Endothelial cell (in vitro differentiated cells): ENCODE results near the gene PPARA. TPM values are rescaled to one million over a fixed set of nuclear protein-coding genes. Genes with fewer than 3 reads are reported as not detected.

Experiments
- DNase-seq: peaks from one replicate; pipeline ENCODE4 v3.0.0; 2021; ENCODE audit warnings: low spot score
- H3K27ac Mint-ChIP-seq: one replicate; pipeline ENCODE4 v1.8.0; 2021; ENCODE audit warnings: mixed read lengths, inconsistent platforms; ENCODE audit not compliant: unreplicated experiment
- H3K27me3 Mint-ChIP-seq: one replicate; pipeline ENCODE4 v1.8.0; 2021; ENCODE audit warnings: mild to moderate bottlenecking, moderate library complexity, mixed read lengths, inconsistent platforms; ENCODE audit not compliant: unreplicated experiment
- H3K36me3 Mint-ChIP-seq: one replicate; pipeline ENCODE4 v1.8.0; 2021; ENCODE audit warnings: mild to moderate bottlenecking, low read depth, mixed read lengths, inconsistent platforms; ENCODE audit not compliant: unreplicated experiment
- H3K4me1 Mint-ChIP-seq: one replicate; pipeline ENCODE4 v1.8.0; 2021; ENCODE audit warnings: mild to moderate bottlenecking, mixed read lengths, inconsistent platforms; ENCODE audit not compliant: unreplicated experiment
- H3K4me3 Mint-ChIP-seq: one replicate; pipeline ENCODE4 v1.8.0; 2021; ENCODE audit warnings: mild to moderate bottlenecking, mixed read lengths, inconsistent platforms; ENCODE audit not compliant: unreplicated experiment
- H3K9me3 Mint-ChIP-seq: one replicate; pipeline ENCODE4 v1.8.0; 2021; ENCODE audit warnings: mixed read lengths, inconsistent platforms; ENCODE audit not compliant: unreplicated experiment
- total RNA-seq: library from RNA; stranded (reverse); fragmentation: NEBNext Ultra II Directional; extraction: Animal tissue kit (Norgen Biotek cat#: 25700); gene quantifications from one replicate; pipeline ENCODE4 v1.2.1, GENCODE V29; 2021; ENCODE audit not compliant: unreplicated experiment
- TF ChIP-seq, protein P1 (sequence below): fragments of 200-600 bp; sonication (generic); IDR thresholded peaks from one replicate; pipeline ENCODE4 v1.5.0; 2021; ENCODE audit warnings: antibody characterized with exemption; ENCODE audit not compliant: unreplicated experiment

The PPARA gene
- total RNA-seq, 1 donor from 2014 or later, result 12.6 TPM

GRCh38 chr22:46286006-46286405 lies 135.7 kb downstream of the PPARA start:
- Mint-ChIP-seq H3K9me3 (no peaks in the 10 kb centered on the region), H3K4me3 (peak overlapping the region; percentile 77), H3K4me1 (peaks cover 9% of the 10 kb centered on the region), H3K27me3 (peaks cover 10% of the 10 kb centered on the region), H3K36me3 (peaks cover 37% of the 10 kb centered on the region), H3K27ac (no peak overlapping the region)
- no peak for DNase-seq
- TF ChIP-seq, protein P1, sequence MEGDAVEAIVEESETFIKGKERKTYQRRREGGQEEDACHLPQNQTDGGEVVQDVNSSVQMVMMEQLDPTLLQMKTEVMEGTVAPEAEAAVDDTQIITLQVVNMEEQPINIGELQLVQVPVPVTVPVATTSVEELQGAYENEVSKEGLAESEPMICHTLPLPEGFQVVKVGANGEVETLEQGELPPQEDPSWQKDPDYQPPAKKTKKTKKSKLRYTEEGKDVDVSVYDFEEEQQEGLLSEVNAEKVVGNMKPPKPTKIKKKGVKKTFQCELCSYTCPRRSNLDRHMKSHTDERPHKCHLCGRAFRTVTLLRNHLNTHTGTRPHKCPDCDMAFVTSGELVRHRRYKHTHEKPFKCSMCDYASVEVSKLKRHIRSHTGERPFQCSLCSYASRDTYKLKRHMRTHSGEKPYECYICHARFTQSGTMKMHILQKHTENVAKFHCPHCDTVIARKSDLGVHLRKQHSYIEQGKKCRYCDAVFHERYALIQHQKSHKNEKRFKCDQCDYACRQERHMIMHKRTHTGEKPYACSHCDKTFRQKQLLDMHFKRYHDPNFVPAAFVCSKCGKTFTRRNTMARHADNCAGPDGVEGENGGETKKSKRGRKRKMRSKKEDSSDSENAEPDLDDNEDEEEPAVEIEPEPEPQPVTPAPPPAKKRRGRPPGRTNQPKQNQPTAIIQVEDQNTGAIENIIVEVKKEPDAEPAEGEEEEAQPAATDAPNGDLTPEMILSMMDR, result no peak

DNA sequence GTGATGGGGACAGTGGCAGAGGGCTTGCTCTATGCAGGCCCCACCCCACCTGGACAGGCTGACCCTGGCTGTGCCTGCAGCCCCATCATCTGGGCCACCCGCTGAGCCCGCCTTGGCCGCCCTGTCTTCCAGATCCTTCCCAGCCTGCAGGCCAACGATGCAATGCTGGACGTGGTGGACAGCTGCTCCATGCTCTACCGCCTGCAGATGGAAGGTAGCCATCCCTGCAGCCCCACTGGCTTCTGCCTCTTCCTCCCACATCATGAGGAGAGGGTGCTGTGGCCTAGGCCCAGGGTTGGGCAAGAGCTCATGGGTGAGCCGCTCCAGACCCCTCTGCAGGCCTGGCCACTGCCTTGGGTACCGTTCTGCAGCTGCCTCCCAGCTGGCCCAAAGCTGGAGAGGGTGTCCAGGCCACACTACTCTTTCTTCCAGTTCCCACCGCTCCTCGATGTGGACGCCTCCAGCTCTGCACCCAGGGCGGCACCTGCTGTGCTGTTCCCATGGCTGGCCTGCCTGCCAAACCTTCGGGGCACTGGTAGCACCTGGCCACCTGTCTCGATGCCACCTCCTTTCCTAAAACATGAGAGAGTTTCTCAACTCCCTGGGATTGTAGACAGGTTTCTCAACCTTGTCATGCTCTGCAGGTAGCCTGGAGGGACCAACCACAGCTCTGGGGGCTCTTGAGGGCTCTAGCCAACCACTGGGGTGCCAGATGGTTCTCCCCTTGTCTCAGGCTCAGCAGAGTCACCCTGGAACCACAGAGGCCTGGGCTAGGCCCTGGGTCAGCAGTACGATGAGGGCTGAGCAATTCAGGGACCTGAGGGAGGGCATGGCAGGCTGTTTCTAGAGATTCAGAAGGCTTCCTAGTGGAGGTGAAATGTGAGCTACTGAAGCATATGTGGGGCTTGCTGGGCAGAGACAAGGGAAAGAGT lies 136.9 kb downstream of the PPARA start:
- peaks cover 9% of the 10 kb centered on the region for H3K4me1 Mint-ChIP-seq
- TF ChIP-seq, protein P1, result no peak
- H3K27me3 Mint-ChIP-seq, result peaks cover 10% of the 10 kb centered on the region
- H3K9me3 Mint-ChIP-seq, result no peaks in the 10 kb centered on the region
- H3K36me3 Mint-ChIP-seq, result peaks cover 30% of the 10 kb centered on the region
- no peak for DNase-seq
- peak overlapping the region; percentile 62 for H3K4me3 Mint-ChIP-seq
- peak overlapping the region; percentile 89 for H3K27ac Mint-ChIP-seq

GRCh38 chr22:46287873-46288751 lies 137.8 kb downstream of the PPARA start:
- peaks cover 9% of the 10 kb centered on the region for H3K4me1 Mint-ChIP-seq
- peak overlapping the region; percentile 89 for H3K27ac Mint-ChIP-seq
- no peaks in the 10 kb centered on the region for H3K9me3 Mint-ChIP-seq
- H3K27me3 Mint-ChIP-seq, result peaks cover 10% of the 10 kb centered on the region
- H3K4me3 Mint-ChIP-seq, result peak overlapping the region; percentile 62
- peaks cover 34% of the 10 kb centered on the region for H3K36me3 Mint-ChIP-seq
- peak; percentile 56 for DNase-seq
- TF ChIP-seq, protein P1, result no peak

DNA sequence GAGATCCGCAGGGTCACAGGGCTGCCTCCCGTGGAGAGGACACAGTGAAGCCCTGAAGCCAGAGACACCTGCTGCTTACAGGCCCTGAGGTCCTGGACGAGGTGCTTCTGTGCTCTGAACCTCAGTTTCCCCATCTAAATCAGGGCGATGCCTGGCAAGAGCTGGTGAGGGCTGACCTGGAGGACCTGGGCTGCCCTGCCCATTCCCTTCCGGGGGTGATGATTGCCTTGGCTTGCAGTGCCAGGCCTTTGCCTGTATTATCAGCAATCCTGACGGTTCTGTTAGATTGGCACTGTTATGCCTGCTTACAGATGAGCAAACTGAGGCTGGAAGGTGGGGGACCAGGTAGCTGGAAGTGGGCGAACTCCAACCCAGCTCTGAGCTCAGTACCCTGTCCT lies 138.5 kb downstream of the PPARA start:
- Mint-ChIP-seq H3K4me1 (peaks cover 9% of the 10 kb centered on the region), H3K27me3 (peaks cover 12% of the 10 kb centered on the region), H3K4me3 (no peak overlapping the region), H3K27ac (no peak overlapping the region), H3K36me3 (peaks cover 37% of the 10 kb centered on the region), H3K9me3 (no peaks in the 10 kb centered on the region)
- no peak for DNase-seq
- TF ChIP-seq, protein P1, result no peak
